ENCODE results near the gene MRPL48.

GRCh38 chr11:73888244-73888643 is 100.6 kb downstream of the MRPL48 start:
- TF ChIP-seq CTCF (conservative IDR thresholded peaks at IDR 0.05 in 1 of 2, IDR thresholded peaks at IDR 0.05 in 1 of 2; ENCODE audit: extremely low read depth in 1 of 2, insufficient read depth in 1 of 2, low read depth in 1 of 2, low read length in 2 of 2) (no peak), EZH2 (IDR thresholded peaks at IDR 0.05; ENCODE audit: borderline replicate concordance, low read length) (no peak)
